Measurements from ENCODE around the gene ENTPD3.

The ENTPD3 gene

GRCh38 chr3:40445062-40445461 is 58.1 kb downstream of the ENTPD3 start:
- TF ChIP-seq ZNF8 (CRISPR knock-in tag; IDR thresholded peaks at IDR 0.05), result no peak
- TF ChIP-seq ZC3H10 (CRISPR knock-in tag; IDR thresholded peaks at IDR 0.05), result no peak
- no peak for TF ChIP-seq TOX (CRISPR knock-in tag; IDR thresholded peaks at IDR 0.05; ENCODE audit: borderline replicate concordance)
- no peak for TF ChIP-seq PPARA (CRISPR knock-in tag; IDR thresholded peaks at IDR 0.05; ENCODE audit: borderline replicate concordance)
- no peak for TF ChIP-seq ZFP30 (CRISPR knock-in tag; IDR thresholded peaks at IDR 0.05)
- no peak for TF ChIP-seq ZNF70 (CRISPR knock-in tag; IDR thresholded peaks at IDR 0.05)
- TF ChIP-seq CREB5 (CRISPR knock-in tag; IDR thresholded peaks at IDR 0.05; ENCODE audit: low read depth), result no peak
- TF ChIP-seq, protein P1, sequence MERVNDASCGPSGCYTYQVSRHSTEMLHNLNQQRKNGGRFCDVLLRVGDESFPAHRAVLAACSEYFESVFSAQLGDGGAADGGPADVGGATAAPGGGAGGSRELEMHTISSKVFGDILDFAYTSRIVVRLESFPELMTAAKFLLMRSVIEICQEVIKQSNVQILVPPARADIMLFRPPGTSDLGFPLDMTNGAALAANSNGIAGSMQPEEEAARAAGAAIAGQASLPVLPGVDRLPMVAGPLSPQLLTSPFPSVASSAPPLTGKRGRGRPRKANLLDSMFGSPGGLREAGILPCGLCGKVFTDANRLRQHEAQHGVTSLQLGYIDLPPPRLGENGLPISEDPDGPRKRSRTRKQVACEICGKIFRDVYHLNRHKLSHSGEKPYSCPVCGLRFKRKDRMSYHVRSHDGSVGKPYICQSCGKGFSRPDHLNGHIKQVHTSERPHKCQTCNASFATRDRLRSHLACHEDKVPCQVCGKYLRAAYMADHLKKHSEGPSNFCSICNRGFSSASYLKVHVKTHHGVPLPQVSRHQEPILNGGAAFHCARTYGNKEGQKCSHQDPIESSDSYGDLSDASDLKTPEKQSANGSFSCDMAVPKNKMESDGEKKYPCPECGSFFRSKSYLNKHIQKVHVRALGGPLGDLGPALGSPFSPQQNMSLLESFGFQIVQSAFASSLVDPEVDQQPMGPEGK (CRISPR knock-in tag; IDR thresholded peaks at IDR 0.05; ENCODE audit: borderline replicate concordance), result no peak
- no peak for TF ChIP-seq ZNF565 (CRISPR knock-in tag; conservative IDR thresholded peaks at IDR 0.05; ENCODE audit: low read depth)
- no peak for TF ChIP-seq ESRRG (CRISPR knock-in tag; IDR thresholded peaks at IDR 0.05)
- TF ChIP-seq OSR1 (CRISPR knock-in tag; IDR thresholded peaks at IDR 0.05), result no peak
- TF ChIP-seq ZFP3 (CRISPR knock-in tag; IDR thresholded peaks at IDR 0.05), result no peak
- TF ChIP-seq ISL1 (CRISPR knock-in tag; IDR thresholded peaks at IDR 0.05), result no peak
- TF ChIP-seq GLIS3 (CRISPR knock-in tag; IDR thresholded peaks at IDR 0.05), result no peak
- no peak for ATAC-seq

DNA sequence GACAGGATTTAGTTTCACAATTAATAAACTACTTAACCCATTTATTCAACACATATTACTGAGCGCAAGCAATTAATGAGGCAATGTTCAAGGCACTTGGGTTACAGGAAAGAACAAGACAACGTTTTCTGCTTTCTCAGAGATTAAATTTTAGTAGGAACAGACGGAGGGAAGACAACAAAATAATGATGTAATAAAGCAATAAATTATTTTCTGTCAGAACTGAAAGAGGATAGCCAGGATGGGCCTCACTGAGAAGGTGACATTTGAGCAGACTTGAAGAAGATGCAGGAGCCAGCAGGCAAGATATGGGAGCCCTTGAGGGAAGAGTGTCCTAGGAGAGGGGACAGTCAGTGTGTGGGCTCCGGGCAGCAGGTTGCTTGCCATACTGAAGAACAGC is 58.9 kb downstream of the ENTPD3 start:
- no peak for ATAC-seq
- TF ChIP-seq, protein P2, sequence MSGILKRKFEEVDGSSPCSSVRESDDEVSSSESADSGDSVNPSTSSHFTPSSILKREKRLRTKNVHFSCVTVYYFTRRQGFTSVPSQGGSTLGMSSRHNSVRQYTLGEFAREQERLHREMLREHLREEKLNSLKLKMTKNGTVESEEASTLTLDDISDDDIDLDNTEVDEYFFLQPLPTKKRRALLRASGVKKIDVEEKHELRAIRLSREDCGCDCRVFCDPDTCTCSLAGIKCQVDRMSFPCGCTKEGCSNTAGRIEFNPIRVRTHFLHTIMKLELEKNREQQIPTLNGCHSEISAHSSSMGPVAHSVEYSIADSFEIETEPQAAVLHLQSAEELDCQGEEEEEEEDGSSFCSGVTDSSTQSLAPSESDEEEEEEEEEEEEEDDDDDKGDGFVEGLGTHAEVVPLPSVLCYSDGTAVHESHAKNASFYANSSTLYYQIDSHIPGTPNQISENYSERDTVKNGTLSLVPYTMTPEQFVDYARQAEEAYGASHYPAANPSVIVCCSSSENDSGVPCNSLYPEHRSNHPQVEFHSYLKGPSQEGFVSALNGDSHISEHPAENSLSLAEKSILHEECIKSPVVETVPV (CRISPR knock-in tag; IDR thresholded peaks at IDR 0.05), result no peak
- TF ChIP-seq ESRRG (CRISPR knock-in tag; IDR thresholded peaks at IDR 0.05) (no peak), GLIS3 (CRISPR knock-in tag; IDR thresholded peaks at IDR 0.05) (no peak), RARB (CRISPR knock-in tag; IDR thresholded peaks at IDR 0.05) (no peak), OSR1 (CRISPR knock-in tag; IDR thresholded peaks at IDR 0.05) (no peak), PPARA (CRISPR knock-in tag; IDR thresholded peaks at IDR 0.05; ENCODE audit: borderline replicate concordance) (no peak), ZFP3 (CRISPR knock-in tag; IDR thresholded peaks at IDR 0.05) (no peak), SNAI2 (CRISPR knock-in tag; IDR thresholded peaks at IDR 0.05) (no peak), TCF4 (CRISPR knock-in tag; IDR thresholded peaks at IDR 0.05; ENCODE audit: borderline replicate concordance) (no peak), ARNTL (CRISPR knock-in tag; IDR thresholded peaks at IDR 0.05; ENCODE audit: borderline replicate concordance, low read depth) (no peak), CSDC2 (CRISPR knock-in tag; IDR thresholded peaks at IDR 0.05) (no peak), TSHZ2 (CRISPR knock-in tag; IDR thresholded peaks at IDR 0.05) (no peak), ZNF70 (CRISPR knock-in tag; IDR thresholded peaks at IDR 0.05) (no peak)
- TF ChIP-seq, protein P1 (CRISPR knock-in tag; IDR thresholded peaks at IDR 0.05; ENCODE audit: borderline replicate concordance), result no peak

DNA sequence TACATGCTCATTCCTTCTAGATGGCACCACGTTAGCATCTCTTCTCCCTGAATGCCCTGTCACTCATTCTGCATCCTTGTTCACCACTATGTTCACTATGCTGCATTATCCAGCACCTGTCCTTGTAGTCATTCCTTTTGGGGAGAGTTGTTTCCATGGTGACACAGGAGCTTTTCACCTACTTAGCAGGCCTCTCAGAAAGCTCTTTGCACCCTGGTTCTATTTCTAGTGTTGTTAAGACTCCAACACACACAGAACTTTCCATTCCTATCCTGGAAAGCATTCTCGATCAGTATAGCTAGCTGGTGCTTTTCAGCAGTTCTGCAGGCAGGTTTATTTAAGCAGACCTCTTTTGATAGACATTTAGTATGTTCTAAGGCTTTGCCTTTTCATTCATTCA is 63.5 kb downstream of the ENTPD3 start:
- TF ChIP-seq, protein P1 (CRISPR knock-in tag; IDR thresholded peaks at IDR 0.05; ENCODE audit: borderline replicate concordance), result no peak
- TF ChIP-seq TCF4 (CRISPR knock-in tag; IDR thresholded peaks at IDR 0.05; ENCODE audit: borderline replicate concordance) (no peak), BACH2 (CRISPR knock-in tag; IDR thresholded peaks at IDR 0.05; ENCODE audit: borderline replicate concordance) (no peak), ZC3H10 (CRISPR knock-in tag; IDR thresholded peaks at IDR 0.05) (no peak), SNAI2 (CRISPR knock-in tag; IDR thresholded peaks at IDR 0.05) (no peak), GLIS3 (CRISPR knock-in tag; IDR thresholded peaks at IDR 0.05) (no peak), ZFP3 (CRISPR knock-in tag; IDR thresholded peaks at IDR 0.05) (no peak)
- TF ChIP-seq, protein P2 (CRISPR knock-in tag; IDR thresholded peaks at IDR 0.05), result no peak
- no peak for ATAC-seq

All from SK-N-SH treated with all-trans-retinoic acid at 6 μM for 48 hours (cell line).